ENCODE data around the gene ACSL3.
"Not testable (repeated sequence)": the region's sequence is repeated elsewhere in the genome, so short reads cannot be mapped to it uniquely, and the experiment has no call there.

The ACSL3 gene

DNA sequence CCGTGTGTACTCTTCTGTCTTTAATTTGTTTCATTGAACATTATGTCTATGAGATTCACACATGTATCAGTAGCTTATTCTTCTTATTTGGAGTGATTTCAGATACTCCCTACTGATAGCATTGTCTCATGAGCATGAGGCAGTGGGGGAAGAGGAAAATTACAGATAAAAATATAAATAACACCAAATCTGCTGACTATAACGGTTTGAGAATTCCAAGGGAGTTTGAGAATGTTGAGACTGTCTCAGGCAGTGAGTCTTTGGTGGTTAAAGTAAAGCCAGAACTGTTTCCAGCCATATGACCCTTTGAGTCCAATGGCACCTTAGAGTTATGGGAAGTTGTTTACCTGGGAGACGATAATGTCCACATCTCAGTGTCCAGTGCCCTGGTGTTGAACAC lies 118.6 kb downstream of the ACSL3 start:
- DNase-seq = no peak

DNA sequence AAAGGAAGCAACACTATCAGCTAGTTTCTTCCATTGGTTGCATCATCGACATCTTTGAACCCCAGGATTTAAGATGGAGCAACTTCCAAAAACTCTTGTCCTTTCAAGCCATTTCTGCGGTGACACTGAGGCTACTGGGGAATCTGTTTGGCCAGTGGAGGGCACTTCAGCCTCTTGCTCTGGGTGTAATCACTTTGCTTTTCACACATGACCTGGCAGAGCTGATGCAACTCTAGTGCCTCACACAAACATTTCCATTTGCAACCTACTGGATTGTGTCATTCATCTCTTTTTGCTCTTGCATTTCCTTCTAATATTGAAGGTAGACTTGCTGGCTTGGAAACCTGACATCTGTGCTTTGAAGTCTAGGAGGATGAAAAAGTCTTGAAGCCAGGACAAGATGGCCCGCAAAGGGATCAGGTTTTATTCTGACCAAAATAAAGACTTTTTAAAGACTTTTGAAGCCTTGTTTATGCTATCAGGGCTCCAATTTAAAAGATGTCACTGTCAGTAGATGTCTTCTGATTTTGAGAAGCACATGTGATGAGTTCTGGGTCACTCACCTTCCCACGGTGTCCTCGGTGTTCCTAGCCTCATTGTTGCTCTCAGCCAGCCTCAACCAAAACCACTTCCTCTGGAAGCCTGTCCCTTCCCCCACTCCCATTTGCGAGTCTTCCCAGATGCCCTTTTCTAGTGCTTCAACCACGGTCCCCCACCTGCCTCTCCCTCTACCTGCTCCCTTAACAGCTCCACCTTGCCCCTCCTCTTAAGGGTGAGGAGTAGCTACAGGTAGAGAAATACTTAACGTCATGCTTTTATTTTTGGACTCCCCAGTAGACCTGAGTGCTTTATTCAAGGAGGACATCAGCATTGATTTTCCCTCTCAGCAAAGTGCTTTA lies 121.4 kb downstream of the ACSL3 start:
- no peak for DNase-seq

DNA sequence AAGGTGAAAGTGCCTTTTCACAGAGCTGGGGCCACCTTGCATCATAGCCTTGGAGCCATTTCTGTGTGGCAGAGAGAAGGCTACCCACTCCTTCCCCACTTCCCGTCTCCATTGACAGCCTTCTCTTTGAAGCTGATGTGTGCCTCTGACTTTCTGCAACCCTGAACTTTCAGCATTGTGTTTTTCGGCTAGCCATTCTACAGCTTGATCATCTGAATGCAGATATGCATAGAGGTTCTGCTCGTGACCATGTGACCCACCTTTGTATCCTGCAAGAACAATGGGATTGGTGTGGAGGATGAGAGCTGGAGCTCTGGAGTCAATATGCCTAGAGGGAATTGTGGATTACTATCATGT lies 122.1 kb downstream of the ACSL3 start:
- DNase-seq = no peak

DNA sequence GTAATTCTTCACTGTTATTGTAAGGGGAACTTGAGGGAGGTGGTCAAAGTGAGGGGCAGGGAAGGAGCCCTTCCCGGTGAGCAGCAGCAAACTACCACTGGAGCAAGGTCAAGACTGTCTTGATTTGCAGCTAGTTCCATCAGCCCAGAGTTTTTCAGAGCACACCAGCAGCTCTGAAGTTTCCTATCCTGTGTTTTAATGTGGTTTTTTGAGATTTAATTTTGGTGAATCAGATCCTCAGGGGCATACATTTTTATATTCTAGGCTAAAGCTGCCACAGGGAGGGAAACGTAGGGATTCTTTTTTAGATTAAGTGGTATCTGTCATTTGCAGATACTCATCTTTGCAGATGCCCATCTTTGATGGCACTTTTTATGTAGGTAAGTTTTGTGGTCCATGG lies 124.1 kb downstream of the ACSL3 start:
- DNase-seq = no peak

DNA sequence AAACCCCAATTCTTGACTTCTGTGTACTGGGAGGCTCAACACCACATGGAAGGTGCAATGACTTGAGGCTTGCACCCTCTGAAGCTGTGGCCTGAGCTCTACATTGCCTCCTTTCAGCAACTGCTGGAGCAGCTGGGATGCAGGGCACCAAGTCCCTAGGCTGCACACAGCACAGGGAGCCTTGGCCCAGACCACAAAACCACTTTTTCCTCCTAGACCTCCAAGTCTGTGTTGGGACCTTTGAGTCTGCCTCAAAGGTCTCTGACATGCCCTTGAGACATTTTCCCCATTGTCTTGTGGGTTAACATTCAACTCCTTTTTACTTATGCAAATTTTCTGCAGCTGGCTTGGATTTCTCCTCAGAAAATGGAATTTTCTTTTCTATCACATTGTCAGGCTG lies 128.6 kb downstream of the ACSL3 start:
- DNase-seq = no peak

DNA sequence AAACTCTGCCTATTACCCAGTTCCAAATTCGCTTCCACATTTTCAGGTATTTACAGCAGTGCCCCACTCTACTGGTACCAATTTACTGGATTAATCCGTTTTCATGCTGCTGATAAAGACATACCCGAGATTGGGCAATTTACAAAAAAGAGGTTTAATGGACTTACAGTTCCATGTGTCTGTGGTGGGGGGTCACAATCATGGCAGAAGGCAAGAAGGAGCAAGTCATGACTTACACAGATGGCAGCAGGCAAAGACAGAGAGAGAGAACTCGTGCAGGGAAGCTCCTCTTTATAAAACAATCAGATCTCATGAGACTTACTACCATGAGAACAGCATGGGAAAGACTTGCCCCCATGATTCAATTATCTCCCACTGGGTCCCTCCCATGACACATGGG lies 129.4 kb downstream of the ACSL3 start:
- not testable (repeated sequence) for DNase-seq

DNA sequence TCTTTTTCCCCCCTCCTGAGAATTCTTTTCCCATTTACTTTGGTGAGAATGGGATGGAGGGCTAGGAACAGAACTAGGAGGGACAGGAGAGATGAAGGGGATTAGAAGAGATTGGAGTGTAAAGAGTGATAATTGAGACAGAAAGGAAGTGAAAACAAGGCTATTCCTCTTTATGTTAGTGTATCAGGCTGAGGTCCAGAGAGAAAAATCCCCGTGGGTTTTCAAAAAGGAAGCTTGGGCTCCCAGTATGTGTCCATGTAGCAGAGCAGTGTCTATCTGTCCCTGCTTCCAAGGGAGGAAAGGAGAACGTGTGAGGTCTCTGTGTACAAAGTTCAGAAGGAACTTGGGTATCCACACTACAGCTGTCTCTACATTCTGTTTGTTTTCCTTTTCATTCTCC lies 131.3 kb downstream of the ACSL3 start:
- DNase-seq = no peak
